HG02610 (cell line): ENCODE data around the gene TIGD1.
"Not testable (repeated sequence)": the region's sequence is repeated elsewhere in the genome, so short reads cannot be mapped to it uniquely, and the experiment has no call there.

Experiments used
- ATAC-seq: cut with Tn5 transposase; IDR thresholded peaks from one replicate; pipeline ENCODE4 v1.9.1; 2021; ENCODE audit warnings: mild to moderate bottlenecking, moderate library complexity; ENCODE audit not compliant: unreplicated experiment

Gene TIGD1

GRCh38 chr2:232571026-232571474, 20.7 kb upstream of the TIGD1 start:
- ATAC-seq, result no peak

- ATAC-seq, result not testable (repeated sequence)
These were observed 20.1 kb upstream of the TIGD1 start for GRCh38 chr2:232570481-232570880.

GRCh38 chr2:232569541-232569940, 19.2 kb upstream of the TIGD1 start:
- no peak for ATAC-seq

- ATAC-seq, result no peak
These were observed 17.8 kb upstream of the TIGD1 start for GRCh38 chr2:232568161-232568560.

- no peak for ATAC-seq
These were observed 17.4 kb upstream of the TIGD1 start for GRCh38 chr2:232567721-232568120.

- no peak for ATAC-seq
These were observed 13.2 kb upstream of the TIGD1 start for GRCh38 chr2:232563580-232563979.

GRCh38 chr2:232562515-232563151, 12.3 kb upstream of the TIGD1 start:
- ATAC-seq, result no peak

GRCh38 chr2:232556426-232556825, 6.1 kb upstream of the TIGD1 start:
- ATAC-seq, result no peak

GRCh38 chr2:232551776-232552175, 1.4 kb upstream of the TIGD1 start:
- no peak for ATAC-seq

GRCh38 chr2:232551250-232551638, 887 bp upstream of the TIGD1 start:
- no peak for ATAC-seq

GRCh38 chr2:232549655-232550353, 553 bp downstream of the TIGD1 start:
- ATAC-seq, result no peak

- no peak for ATAC-seq
These were observed 2.4 kb downstream of the TIGD1 start for GRCh38 chr2:232547991-232548390.

GRCh38 chr2:232545511-232546375, 4.6 kb downstream of the TIGD1 start:
- ATAC-seq, result no peak

- no peak for ATAC-seq
These were observed 5.7 kb downstream of the TIGD1 start for GRCh38 chr2:232544674-232545073.

GRCh38 chr2:232543928-232544631, 6.3 kb downstream of the TIGD1 start:
- no peak for ATAC-seq

- ATAC-seq, result no peak
These were observed 6.9 kb downstream of the TIGD1 start for GRCh38 chr2:232543491-232543890.

- no peak for ATAC-seq
These were observed 7.5 kb downstream of the TIGD1 start for GRCh38 chr2:232542715-232543467.

- ATAC-seq, result no peak
These were observed 8.2 kb downstream of the TIGD1 start for GRCh38 chr2:232541961-232542714.

- no peak for ATAC-seq
These were observed 9.0 kb downstream of the TIGD1 start for GRCh38 chr2:232541195-232541960.
